NCI-H446 (cell line): ENCODE data around the gene GRID2.
"Not testable (repeated sequence)": the region's sequence is repeated elsewhere in the genome, so short reads cannot be mapped to it uniquely, and the experiment has no call there.

Experiments
- DNase-seq, 2 experiments: peaks; one replicate each; lab custom pipeline; 2025; lab: John Stamatoyannopoulos, UW

Gene GRID2

GRCh38 chr4:92438722-92439121, 135.0 kb downstream of the GRID2 start:
- not testable (repeated sequence) for DNase-seq

GRCh38 chr4:92442131-92442530, 138.4 kb downstream of the GRID2 start:
- not testable (repeated sequence) for DNase-seq

- DNase-seq = not testable (repeated sequence)
Observed at GRCh38 chr4:92444143-92444843, 140.5 kb downstream of the GRID2 start.

GRCh38 chr4:92445127-92445526, 141.4 kb downstream of the GRID2 start:
- DNase-seq = no peak

GRCh38 chr4:92447255-92447905, 143.6 kb downstream of the GRID2 start:
- DNase-seq = peak; percentile 11 to 71

- DNase-seq = not testable (repeated sequence)
Observed at GRCh38 chr4:92448176-92448575, 144.4 kb downstream of the GRID2 start.

GRCh38 chr4:92450694-92451093, 146.9 kb downstream of the GRID2 start:
- no peak for DNase-seq

GRCh38 chr4:92451782-92452181, 148.0 kb downstream of the GRID2 start:
- peak in 1 of 2 experiments; percentile 19 for DNase-seq

- DNase-seq = not testable (repeated sequence)
Observed at GRCh38 chr4:92452383-92452782, 148.6 kb downstream of the GRID2 start.

GRCh38 chr4:92455329-92455839, 151.6 kb downstream of the GRID2 start:
- no peak for DNase-seq

GRCh38 chr4:92455951-92456350, 152.2 kb downstream of the GRID2 start:
- DNase-seq = peak in 1 of 2 experiments; percentile 18

GRCh38 chr4:92461732-92462131, 158.0 kb downstream of the GRID2 start:
- DNase-seq = no peak

GRCh38 chr4:92477298-92477697, 173.5 kb downstream of the GRID2 start:
- DNase-seq = no peak

- no peak for DNase-seq
Observed at GRCh38 chr4:92483341-92483740, 179.6 kb downstream of the GRID2 start.

GRCh38 chr4:92488496-92488895, 184.7 kb downstream of the GRID2 start:
- DNase-seq = no peak

GRCh38 chr4:92497141-92497540, 193.4 kb downstream of the GRID2 start:
- no peak for DNase-seq

GRCh38 chr4:92501456-92501855, 197.7 kb downstream of the GRID2 start:
- no peak for DNase-seq

- DNase-seq = no peak
Observed at GRCh38 chr4:92506933-92507332, 203.2 kb downstream of the GRID2 start.

- DNase-seq = no peak
Observed at GRCh38 chr4:92514627-92515026, 210.9 kb downstream of the GRID2 start.

- no peak for DNase-seq
Observed at GRCh38 chr4:92516450-92516849, 212.7 kb downstream of the GRID2 start.

GRCh38 chr4:92519727-92520126, 216.0 kb downstream of the GRID2 start:
- DNase-seq = no peak

GRCh38 chr4:92520563-92520962, 216.8 kb downstream of the GRID2 start:
- no peak for DNase-seq

GRCh38 chr4:92521941-92522340, 218.2 kb downstream of the GRID2 start:
- no peak for DNase-seq
